Jurkat, Clone E6-1 (cell line): Measurements from ENCODE around the gene ACSL5.
"Not testable (repeated sequence)": the region's sequence is repeated elsewhere in the genome, so short reads cannot be mapped to it uniquely, and the experiment has no call there.

Source experiments
- DNase-seq: peaks from one replicate; pipeline ENCODE4 v3.0.0-alpha.2; 2011; ENCODE audit warnings: low read depth, low spot score
- H3K4me3 ChIP-seq: 2 replicates; pipeline ENCODE4 v1.5.1; 2011; ENCODE audit warnings: mild to moderate bottlenecking, low read length, control low read depth, moderate library complexity

The ACSL5 gene

GRCh38 chr10:112446855-112447619 is 73.1 kb downstream of the ACSL5 start, which contains the start of the genes VTI1A and ZDHHC6:
Gene VTI1A (plus strand): TSS chr10:112447215. CDS start chr10:112447374, 159 bp downstream.
Gene ZDHHC6 (minus strand): TSS chr10:112446914. CDS start chr10:112445436, 1,478 bp downstream.
- DNase-seq, result peak; percentile 79
- peak within 1 kb of the TSS; percentile 100 for H3K4me3 ChIP-seq

GRCh38 chr10:112447620-112447928 is 73.7 kb downstream of the ACSL5 start:
- H3K4me3 ChIP-seq, result peak overlapping the region; percentile 100
- DNase-seq, result no peak

DNA sequence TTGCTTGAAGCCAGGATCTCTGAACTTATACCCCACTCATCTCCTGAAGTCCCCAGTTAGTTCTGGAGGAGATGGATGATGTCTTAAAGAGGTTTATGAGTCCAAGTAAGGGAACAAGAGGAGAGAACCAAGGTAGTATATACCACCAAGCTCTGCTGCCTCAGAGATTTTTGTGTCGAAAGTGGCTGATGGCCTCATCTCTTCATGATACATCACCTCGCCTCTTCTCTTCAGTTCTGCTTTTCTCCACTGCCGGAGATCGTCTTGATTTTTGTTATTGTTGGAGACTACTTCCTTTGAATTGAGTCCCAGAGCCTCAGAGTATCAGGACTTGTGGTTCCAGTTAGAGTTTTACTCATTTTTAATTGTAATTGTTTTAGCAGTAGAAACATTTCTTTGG is 75.0 kb downstream of the ACSL5 start:
- DNase-seq, result no peak
- H3K4me3 ChIP-seq, result no peak overlapping the region

DNA sequence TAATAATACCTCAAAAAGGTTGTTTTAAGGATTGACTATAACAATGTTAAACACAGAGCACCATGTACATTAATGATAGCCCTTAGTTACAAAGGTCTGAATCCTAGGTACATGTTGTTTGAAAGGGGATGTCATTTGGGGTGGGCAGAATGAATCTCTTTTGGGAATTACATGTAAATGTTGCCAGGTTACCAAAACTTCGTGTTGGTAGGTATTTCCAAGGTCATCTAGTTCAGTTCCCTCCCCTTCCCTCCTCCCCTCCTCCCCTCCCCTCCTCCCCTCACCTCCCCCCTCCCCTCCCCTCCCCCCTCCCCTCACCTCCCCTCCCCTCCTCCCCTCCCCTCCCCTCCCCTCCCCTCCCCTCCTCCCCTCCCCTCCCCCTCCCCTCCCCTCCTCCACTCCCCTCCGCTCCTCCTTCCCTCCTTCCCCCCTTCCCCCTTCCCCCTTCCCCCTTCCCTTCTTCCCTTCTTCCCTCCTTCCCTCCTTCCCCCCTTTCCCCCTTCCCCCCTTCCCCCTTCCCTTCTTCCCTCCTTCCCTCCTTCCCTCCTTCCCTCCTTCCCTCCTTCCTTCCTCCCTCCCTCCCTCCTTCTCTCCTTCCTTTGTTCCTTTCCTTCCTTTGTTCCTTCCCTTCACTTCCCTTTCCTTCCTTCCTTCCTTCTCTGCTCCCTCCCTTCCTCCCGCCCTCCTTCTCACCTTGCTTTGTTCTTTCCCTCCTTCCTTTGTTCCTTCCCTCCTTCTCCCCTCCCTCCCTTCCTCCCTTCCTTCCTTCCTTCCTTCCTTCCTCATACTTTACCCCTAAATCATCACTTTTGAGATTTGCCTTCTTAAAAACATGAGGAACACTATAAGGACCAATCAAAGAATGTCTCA is 81.2 kb downstream of the ACSL5 start:
- H3K4me3 ChIP-seq, result no peak overlapping the region
- DNase-seq, result no peak

DNA sequence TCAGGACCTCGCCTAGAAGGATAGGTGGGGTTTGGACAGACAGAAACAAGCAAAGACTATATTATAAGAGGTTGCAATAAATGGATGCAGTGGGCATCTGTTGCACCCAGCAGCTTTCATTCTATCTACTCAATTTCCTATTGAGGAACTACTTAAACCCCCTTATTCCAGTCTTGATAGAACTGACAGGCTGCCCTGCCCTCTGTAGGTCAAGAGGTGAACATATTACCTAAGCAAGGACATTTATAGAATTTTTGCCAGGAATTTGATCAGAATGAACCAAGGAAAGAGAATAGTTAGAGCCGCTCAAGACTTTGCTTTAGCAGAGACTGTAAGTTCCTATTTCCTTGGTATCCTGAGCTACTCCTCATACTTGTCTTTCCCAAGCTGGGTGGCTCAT is 82.6 kb downstream of the ACSL5 start:
- no peak for DNase-seq

GRCh38 chr10:112460366-112460765 is 86.5 kb downstream of the ACSL5 start:
- no peak overlapping the region for H3K4me3 ChIP-seq
- no peak for DNase-seq

More for the DNA sequence above, 82.6 kb downstream of the ACSL5 start:
- no peak overlapping the region for H3K4me3 ChIP-seq

DNA sequence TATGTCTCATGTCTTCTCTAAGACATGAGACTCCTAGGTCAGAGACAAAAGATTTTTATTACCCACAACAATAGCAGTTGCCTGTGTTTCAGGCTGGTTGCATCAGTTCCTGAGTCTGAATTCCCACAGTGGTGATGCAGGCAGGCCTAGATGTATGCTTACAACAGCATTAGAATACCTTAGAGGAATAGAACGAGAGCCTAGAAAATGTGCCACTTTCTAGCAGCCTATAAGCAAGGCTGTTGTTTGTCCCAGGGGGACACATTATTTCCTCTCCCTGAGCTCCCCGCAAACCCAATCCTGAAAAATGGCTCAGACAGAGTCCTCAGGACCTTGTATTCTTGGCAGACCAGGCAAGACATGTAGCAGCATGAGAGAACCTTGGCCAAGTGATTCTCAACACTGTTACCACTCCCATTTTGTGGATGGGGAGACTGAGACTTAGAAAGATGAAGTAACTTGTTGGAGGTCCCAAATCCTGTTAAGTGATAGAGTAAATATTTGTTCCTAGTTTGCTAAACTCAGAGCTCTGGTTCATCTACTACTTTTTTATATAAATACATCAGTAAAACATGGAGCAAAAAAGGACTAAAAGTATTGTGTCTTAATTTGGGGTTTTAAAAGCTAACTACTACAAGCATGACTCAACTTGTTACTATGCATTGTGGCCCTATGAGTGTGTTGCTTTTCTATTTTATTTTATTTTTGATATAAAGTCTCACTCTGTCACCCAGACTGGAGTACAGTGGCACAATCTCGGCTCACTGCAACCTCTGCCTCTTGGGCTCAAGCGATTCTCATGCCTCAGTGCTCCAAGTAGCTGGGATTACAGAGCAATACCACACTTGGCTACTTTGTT is 87.3 kb downstream of the ACSL5 start:
- DNase-seq, result no peak
- H3K4me3 ChIP-seq, result no peak overlapping the region

- not testable (repeated sequence) for DNase-seq, H3K4me3 ChIP-seq
Measured at GRCh38 chr10:112464074-112464473, 90.2 kb downstream of the ACSL5 start.

- no peak overlapping the region for H3K4me3 ChIP-seq
- no peak for DNase-seq
Measured at GRCh38 chr10:112465299-112465883, 91.5 kb downstream of the ACSL5 start.

GRCh38 chr10:112466802-112467201 is 92.9 kb downstream of the ACSL5 start:
- no peak for DNase-seq
- H3K4me3 ChIP-seq, result no peak overlapping the region

- no peak for DNase-seq
- H3K4me3 ChIP-seq, result no peak overlapping the region
Measured at GRCh38 chr10:112467541-112468075, 93.7 kb downstream of the ACSL5 start.

GRCh38 chr10:112471878-112472487 is 98.1 kb downstream of the ACSL5 start:
- no peak overlapping the region for H3K4me3 ChIP-seq
- peak; percentile 65 for DNase-seq

DNA sequence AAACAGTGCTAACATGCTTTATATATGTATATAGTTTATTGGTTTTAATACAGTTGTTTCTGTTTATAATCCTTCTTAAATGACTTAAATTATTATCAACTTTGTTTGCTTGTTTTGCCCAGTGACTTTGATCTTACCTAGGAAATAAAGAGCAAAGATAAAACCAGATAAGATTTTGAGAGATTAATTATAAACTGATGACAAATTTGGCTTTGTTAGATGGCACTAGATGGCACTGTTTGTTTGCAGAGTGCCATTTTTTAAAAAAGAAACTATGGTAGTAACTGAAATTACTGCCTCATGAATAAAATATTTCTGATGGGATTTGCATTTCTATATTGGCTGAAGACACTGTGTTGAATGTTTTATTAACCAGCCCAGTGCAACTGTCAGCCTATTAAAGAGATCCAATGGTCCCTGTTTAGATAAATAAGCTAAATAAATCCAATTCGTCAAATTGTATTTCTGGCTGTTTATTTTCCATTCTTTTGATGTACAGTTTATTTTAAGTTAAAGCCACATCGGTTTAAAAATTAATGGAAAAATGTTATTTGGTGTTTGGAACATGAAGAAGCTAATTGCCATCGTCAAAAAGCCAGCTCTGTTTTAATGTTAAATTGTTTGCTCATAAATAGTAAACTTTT is 101.8 kb downstream of the ACSL5 start:
- DNase-seq, result peak; percentile 9
- no peak overlapping the region for H3K4me3 ChIP-seq
